Activated CD8-positive, alpha-beta T cell treated with anti-CD3 and anti-CD28 coated beads for 36 hours (primary cell): ENCODE data around the gene SIRT7. TPM values are rescaled to one million over a fixed set of nuclear protein-coding genes. Genes with fewer than 3 reads are reported as not detected.

ENCODE experiments used
- ATAC-seq: fragments of 200-7000 bp; cut with Tn5 transposase; one replicate; pipeline ENCODE4 v1.10.0; 2021; ENCODE audit warnings: mild to moderate bottlenecking, moderate library complexity
- CTCF ChIA-PET: fragments of 350-600 bp; sonication (Branson Sonifier 250); formaldehyde crosslinking; loops from one replicate; lab custom pipeline; 2021; ENCODE audit warnings: antibody characterized with exemption; lab: Charles Lee
- POLR2A ChIA-PET: fragments of 350-600 bp; sonication (Branson Sonifier 250); formaldehyde crosslinking; loops from one replicate; lab custom pipeline; 2021; ENCODE audit warnings: antibody characterized with exemption; lab: Charles Lee
- DNase-seq: peaks from one replicate; pipeline ENCODE4 v3.0.0-alpha.2; 2020
- H3K27ac Mint-ChIP-seq: one replicate; pipeline ENCODE4 v1.8.0; 2021; ENCODE audit warnings: mild to moderate bottlenecking, mixed read lengths
- H3K27me3 Mint-ChIP-seq: one replicate; pipeline ENCODE4 v1.8.0; 2021; ENCODE audit warnings: mixed read lengths
- H3K36me3 Mint-ChIP-seq: one replicate; pipeline ENCODE4 v1.8.0; 2021; ENCODE audit warnings: low read depth, mixed read lengths
- H3K4me1 Mint-ChIP-seq: one replicate; pipeline ENCODE4 v1.8.0; 2021; ENCODE audit warnings: low read depth, mixed read lengths
- H3K4me3 Mint-ChIP-seq: one replicate; pipeline ENCODE4 v1.8.0; 2021; ENCODE audit warnings: mild to moderate bottlenecking, moderate library complexity, mixed read lengths
- H3K9me3 Mint-ChIP-seq: one replicate; pipeline ENCODE4 v1.8.0; 2021; ENCODE audit warnings: mixed read lengths
- intact Hi-C: fragments of 100-400 bp; cut with micrococcal nuclease; formaldehyde crosslinking; loops from one replicate; pipeline ENCODE4 v1.10.0; 2022
- total RNA-seq, 2 experiments: library from RNA; stranded (reverse); gene quantifications; one replicate each; pipeline ENCODE4 v1.2.3, GENCODE V29; 2021
- TF ChIP-seq, protein P1 (sequence below): fragments of 200-600 bp; IDR thresholded peaks from one replicate; pipeline ENCODE4 v1.8.0; 2022; ENCODE audit warnings: antibody characterized with exemption, mild to moderate bottlenecking

The SIRT7 gene, protein sequence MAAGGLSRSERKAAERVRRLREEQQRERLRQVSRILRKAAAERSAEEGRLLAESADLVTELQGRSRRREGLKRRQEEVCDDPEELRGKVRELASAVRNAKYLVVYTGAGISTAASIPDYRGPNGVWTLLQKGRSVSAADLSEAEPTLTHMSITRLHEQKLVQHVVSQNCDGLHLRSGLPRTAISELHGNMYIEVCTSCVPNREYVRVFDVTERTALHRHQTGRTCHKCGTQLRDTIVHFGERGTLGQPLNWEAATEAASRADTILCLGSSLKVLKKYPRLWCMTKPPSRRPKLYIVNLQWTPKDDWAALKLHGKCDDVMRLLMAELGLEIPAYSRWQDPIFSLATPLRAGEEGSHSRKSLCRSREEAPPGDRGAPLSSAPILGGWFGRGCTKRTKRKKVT
- 10 to 100 TPM; 28.1 to 32.0 TPM for total RNA-seq

DNA sequence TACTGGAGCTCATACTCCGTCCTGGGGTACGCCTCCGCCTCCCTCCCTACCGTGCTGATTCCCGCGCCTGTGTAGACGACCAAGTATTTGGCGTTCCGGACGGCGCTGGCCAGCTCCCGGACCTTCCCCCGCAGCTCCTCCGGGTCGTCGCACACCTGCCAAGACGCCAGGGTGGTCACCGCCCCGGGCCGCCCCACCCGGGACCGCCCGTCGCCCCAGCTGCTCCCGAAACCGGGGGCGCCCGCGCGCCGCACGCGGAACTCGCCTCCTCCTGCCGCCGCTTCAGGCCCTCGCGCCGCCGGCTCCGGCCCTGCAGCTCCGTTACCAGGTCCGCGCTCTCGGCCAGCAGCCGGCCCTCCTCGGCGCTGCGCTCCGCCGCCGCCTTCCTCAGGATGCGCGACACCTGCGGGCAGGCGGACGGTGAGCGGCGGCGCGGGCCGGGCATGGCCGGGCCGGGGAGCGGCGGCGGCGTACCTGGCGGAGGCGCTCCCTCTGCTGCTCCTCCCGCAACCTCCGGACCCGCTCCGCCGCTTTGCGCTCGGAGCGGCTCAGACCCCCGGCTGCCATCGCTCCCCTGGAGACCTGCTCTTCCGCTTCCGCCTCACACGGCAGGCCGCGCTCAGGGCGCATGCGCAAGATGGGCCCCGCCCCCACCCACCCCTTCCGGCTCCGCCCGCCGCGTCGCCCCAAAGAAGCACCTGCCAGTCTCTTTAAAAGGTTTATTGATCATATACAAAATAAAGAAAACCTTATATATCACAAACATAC lies at the start of gene SIRT7:
Gene SIRT7, minus strand, starts transcription at position 612 of the 768 bp plus-strand sequence. Its CDS starts 45 bp downstream, at position 567.
- CTCF ChIA-PET, result interaction anchor here (0.7 to 1.8 kb wide), 8 partner anchors 9 to 284 kb away, joined by 3 to 5 read pairs (median 4); partner anchors contain the start of genes ARHGDIA, DCXR and MAFG

DNA sequence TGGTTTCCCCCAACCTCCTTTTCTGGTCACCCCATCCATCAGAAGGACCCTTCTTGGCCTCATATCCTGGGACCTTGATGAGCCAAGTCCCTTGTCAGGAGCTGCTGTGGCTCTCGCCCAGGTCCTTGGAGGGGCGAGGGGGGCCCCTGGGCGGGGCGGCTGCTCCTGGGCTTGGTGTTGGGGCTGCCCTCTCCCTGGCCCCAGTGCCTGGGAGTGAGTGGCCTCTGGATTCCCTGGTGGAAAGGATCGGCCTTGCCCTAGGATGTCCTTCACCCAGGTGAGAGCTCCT lies 49.2 kb upstream of the SIRT7 start:
- Mint-ChIP-seq H3K9me3 (no peaks in the 10 kb centered on the region), H3K27me3 (peaks cover 5% of the 10 kb centered on the region), H3K4me3 (peak overlapping the region; percentile 56), H3K27ac (peak overlapping the region; percentile 55), H3K4me1 (peaks cover 17% of the 10 kb centered on the region), H3K36me3 (no peaks in the 10 kb centered on the region)
- peak; percentile 5 for ATAC-seq
- CTCF ChIA-PET, result interaction anchor here (0.6 to 3.6 kb wide), 8 partner anchors 8 to 98 kb away, joined by 3 to 23 read pairs (median 4); partner anchors contain the start of genes DCXR and RAC3
- no peak for DNase-seq
- intact Hi-C loops, result no loop called here
- TF ChIP-seq, protein P1, sequence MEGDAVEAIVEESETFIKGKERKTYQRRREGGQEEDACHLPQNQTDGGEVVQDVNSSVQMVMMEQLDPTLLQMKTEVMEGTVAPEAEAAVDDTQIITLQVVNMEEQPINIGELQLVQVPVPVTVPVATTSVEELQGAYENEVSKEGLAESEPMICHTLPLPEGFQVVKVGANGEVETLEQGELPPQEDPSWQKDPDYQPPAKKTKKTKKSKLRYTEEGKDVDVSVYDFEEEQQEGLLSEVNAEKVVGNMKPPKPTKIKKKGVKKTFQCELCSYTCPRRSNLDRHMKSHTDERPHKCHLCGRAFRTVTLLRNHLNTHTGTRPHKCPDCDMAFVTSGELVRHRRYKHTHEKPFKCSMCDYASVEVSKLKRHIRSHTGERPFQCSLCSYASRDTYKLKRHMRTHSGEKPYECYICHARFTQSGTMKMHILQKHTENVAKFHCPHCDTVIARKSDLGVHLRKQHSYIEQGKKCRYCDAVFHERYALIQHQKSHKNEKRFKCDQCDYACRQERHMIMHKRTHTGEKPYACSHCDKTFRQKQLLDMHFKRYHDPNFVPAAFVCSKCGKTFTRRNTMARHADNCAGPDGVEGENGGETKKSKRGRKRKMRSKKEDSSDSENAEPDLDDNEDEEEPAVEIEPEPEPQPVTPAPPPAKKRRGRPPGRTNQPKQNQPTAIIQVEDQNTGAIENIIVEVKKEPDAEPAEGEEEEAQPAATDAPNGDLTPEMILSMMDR, result no peak
- POLR2A ChIA-PET, result interaction anchor here (0.9 to 3.2 kb wide), 9 partner anchors 9 to 97 kb away, joined by 3 to 22 read pairs (median 4); partner anchors contain the start of gene ASPSCR1

More for the DNA sequence above, at the start of gene SIRT7:
- H3K27ac Mint-ChIP-seq, result peak within 1 kb of the TSS; percentile 78
- H3K27me3 Mint-ChIP-seq, result no peaks in the 10 kb centered on the region
- POLR2A ChIA-PET, result interaction anchor here (0.7 to 2.2 kb wide), 10 partner anchors 9 to 283 kb away, joined by 3 to 16 read pairs (median 3); partner anchors contain the start of genes ANAPC11, MAFG and NPB
- H3K36me3 Mint-ChIP-seq, result peaks cover 24% of the 10 kb centered on the region
- no peaks in the 10 kb centered on the region for H3K9me3 Mint-ChIP-seq
- DNase-seq (peak; percentile 78), ATAC-seq (peak; percentile 92)
- intact Hi-C loops, result no loop called here
- peaks cover 20% of the 10 kb centered on the region for H3K4me1 Mint-ChIP-seq
- TF ChIP-seq, protein P1, result no peak
- H3K4me3 Mint-ChIP-seq, result peak within 1 kb of the TSS; percentile 83

DNA sequence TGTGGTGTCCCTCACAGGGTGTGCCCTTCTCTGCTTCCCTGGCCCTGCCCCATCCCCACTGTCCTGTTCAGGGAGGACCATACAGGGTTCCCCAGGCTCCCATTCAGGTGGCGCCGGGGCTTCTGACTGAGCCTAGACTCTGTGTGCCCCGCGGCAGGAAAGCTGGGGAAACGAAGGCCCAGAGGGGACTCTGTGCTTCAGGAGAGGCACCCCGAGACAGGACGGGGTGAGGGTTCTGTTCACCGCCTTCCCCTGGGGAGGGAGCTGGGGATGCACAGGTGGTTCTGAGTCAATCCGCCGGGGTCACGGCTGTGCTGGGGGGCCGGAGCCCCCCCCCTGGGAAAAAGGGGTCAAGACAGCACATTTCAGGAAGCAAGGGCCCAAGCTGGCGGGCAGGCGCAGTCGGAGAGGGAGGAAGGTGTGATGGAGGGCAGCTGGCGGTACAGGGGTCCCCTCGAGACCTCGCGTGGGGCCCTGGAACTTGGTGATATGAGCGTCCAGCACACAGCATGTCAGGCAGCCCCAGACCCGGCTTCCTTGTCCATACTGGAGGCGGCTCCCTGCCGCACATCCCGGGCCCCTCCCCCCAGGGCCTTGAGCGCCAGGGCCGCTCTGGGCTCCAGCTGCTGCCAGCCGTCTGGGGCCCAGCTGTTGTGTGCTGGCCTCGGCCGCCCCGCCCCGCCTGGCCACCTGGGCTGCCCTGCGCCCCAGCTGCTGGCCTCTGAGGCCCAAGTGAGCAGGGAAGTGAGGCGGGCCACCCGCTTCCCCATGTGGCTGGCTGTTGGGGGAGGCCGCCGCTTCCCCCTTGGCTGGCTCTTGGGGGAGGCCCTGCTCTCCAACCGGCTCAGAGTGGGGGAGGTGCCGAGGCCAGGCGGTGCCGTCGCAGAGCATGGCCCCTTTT lies 48.6 kb upstream of the SIRT7 start:
- intact Hi-C loops, result no loop called here
- Mint-ChIP-seq H3K27ac (no peak overlapping the region), H3K4me3 (peak overlapping the region; percentile 15), H3K36me3 (no peaks in the 10 kb centered on the region), H3K4me1 (peaks cover 17% of the 10 kb centered on the region), H3K27me3 (peaks cover 6% of the 10 kb centered on the region), H3K9me3 (no peaks in the 10 kb centered on the region)
- CTCF ChIA-PET, result interaction anchor here (0.6 to 3.6 kb wide), 6 partner anchors 39 to 98 kb away, joined by 3 to 23 read pairs (median 4); partner anchors contain the start of genes DCXR, MAFG and RAC3
- ATAC-seq, result peak; percentile 8
- peak; percentile 46 for DNase-seq
- TF ChIP-seq, protein P1, result no peak
- POLR2A ChIA-PET, result interaction anchor here (0.9 to 3.2 kb wide), 8 partner anchors 8 to 97 kb away, joined by 3 to 22 read pairs (median 4); partner anchors contain the start of gene ASPSCR1

DNA sequence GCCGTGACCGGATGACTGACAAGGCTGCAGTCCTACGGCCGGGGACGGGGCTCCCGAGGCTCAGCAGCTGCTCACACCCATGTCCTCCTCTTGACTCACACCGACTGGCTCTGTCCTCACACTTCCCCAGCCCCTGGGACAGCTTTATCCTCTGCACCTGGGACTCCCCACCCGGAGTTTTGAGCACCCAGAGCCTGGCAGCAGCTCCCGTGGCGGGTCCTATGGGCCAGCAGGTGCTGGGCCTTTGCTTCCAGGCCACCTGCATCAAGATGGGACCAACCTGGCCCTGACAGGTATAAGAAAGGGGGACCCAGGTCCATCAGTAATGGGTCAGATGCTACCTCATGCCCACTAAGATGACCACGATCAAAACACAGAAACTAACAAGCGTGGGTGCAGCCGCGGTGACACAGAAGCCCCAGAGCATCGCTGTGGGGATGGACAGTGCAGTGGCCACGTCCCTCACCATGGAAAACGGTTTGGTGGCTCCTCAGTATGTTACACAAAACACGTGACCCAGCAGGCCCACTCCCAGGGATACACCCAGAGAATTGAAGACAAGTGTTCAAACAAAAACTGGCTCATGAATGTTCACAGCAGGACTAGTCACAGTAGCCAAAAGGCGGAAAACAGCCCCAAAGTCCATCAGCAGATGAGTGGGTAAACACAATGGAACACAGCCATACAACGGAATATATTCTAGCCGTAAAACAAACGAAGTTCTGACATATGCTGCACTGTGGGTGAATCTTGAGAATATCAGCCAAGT lies 46.3 kb upstream of the SIRT7 start:
- Mint-ChIP-seq H3K36me3 (no peaks in the 10 kb centered on the region), H3K27ac (no peak overlapping the region), H3K9me3 (no peaks in the 10 kb centered on the region), H3K4me3 (no peak overlapping the region), H3K4me1 (peaks cover 13% of the 10 kb centered on the region), H3K27me3 (peaks cover 6% of the 10 kb centered on the region)
- ATAC-seq (no peak), DNase-seq (no peak)
- TF ChIP-seq, protein P1, result no peak
- CTCF ChIA-PET, result interaction anchor here (0.7 to 3.6 kb wide), 2 partner anchors 56 to 58 kb away, joined by 3 to 23 read pairs; partner anchors contain the start of gene CENPX
- intact Hi-C loops, result no loop called here
- POLR2A ChIA-PET, result interaction anchor here (1.2 kb wide), 1 partner anchor 11 kb away, joined by 3 read pairs; no protein-coding TSS in a partner anchor
